SK-N-SH (cell line): Measurements from ENCODE around the gene ADPRHL1. TPM values are rescaled to one million over a fixed set of nuclear protein-coding genes. Genes with fewer than 3 reads are reported as not detected.

Experiments
- CTCF ChIA-PET: fragments of 300-600, 350-600 bp; formaldehyde crosslinking; extraction: SDS; loops from one replicate; lab custom pipeline; 2021; lab: Yijun Ruan, JAX
- POLR2A ChIA-PET: fragments of 350-600 bp; sonication (Branson Sonifier 250); formaldehyde crosslinking; extraction: SDS; loops from one replicate; lab custom pipeline; 2020; ENCODE audit warnings: antibody characterized with exemption, inconsistent platforms; lab: Yijun Ruan, JAX
- DNase-seq: peaks from one replicate; pipeline ENCODE4 v3.0.0; 2012
- H2AFZ ChIP-seq: fragments of 200-600 bp; sonication (generic); 2 replicates; pipeline ENCODE4 v1.8.1; 2016; ENCODE audit warnings: antibody characterized with exemption, mild to moderate bottlenecking, low read depth
- H3F3A ChIP-seq: fragments of 200-600 bp; sonication (generic); replicated peaks from 2 replicates; pipeline ENCODE3; 2016; ENCODE audit warnings: antibody characterized with exemption, mild to moderate bottlenecking; ENCODE audit not compliant: insufficient read depth
- H3K27ac ChIP-seq, 2 experiments: fragments of 200-500 bp in 1 of 2; fragments of 200-600 bp in 1 of 2; sonication (Bioruptor generic) in 1 of 2; sonication (generic), shearing (Covaris generic) in 1 of 2; 2 replicates each; pipeline versions ENCODE4 v1.5.1 to v1.6.1; 2014 to 2016; ENCODE audit warnings: low read depth in 2 of 2, inconsistent platforms in 1 of 2, low read length in 1 of 2, mild to moderate bottlenecking in 1 of 2, mixed read lengths in 1 of 2
- H3K27me3 ChIP-seq: fragments of 200-600 bp; sonication (generic), shearing (Covaris generic); 2 replicates; pipeline ENCODE4 v1.6.1; 2016; ENCODE audit warnings: mixed run types; ENCODE audit not compliant: insufficient read depth
- H3K36me3 ChIP-seq, 2 experiments: fragments of 200-500 bp in 1 of 2; fragments of 200-600 bp in 1 of 2; sonication (Bioruptor generic) in 1 of 2; sonication (generic) in 1 of 2; replicated peaks in 1 of 2; 2 replicates each; pipeline versions ENCODE3 to v1.5.1; 2014 to 2016; ENCODE audit warnings: low read length in 1 of 2, mild to moderate bottlenecking in 1 of 2; ENCODE audit not compliant: insufficient read depth in 2 of 2, control insufficient read depth in 1 of 2
- H3K4me1 ChIP-seq, 2 experiments: fragments of 200-500 bp in 1 of 2; fragments of 200-600 bp in 1 of 2; sonication (Bioruptor generic) in 1 of 2; sonication (generic), shearing (Covaris generic) in 1 of 2; 2 replicates each; pipeline versions ENCODE4 v1.5.1 to v1.6.1; 2014 to 2016; ENCODE audit warnings: low read depth in 1 of 2, low read length in 1 of 2, mixed run types in 1 of 2; ENCODE audit not compliant: insufficient read depth in 2 of 2, control insufficient read depth in 1 of 2
- H3K4me2 ChIP-seq: fragments of 200-600 bp; sonication (generic), shearing (Covaris generic); 2 replicates; pipeline ENCODE4 v1.6.1; 2017; ENCODE audit warnings: mixed run types
- H3K4me3 ChIP-seq, 2 experiments: fragments of 200-500 bp in 1 of 2; fragments of 200-600 bp in 1 of 2; sonication (Bioruptor generic) in 1 of 2; sonication (generic), shearing (Covaris generic) in 1 of 2; 2 replicates each; pipeline versions ENCODE4 v1.5.1 to v1.8.1; 2014 to 2016; ENCODE audit warnings: low read depth in 2 of 2, inconsistent platforms in 1 of 2, low read length in 1 of 2, mild to moderate bottlenecking in 1 of 2, mixed read lengths in 1 of 2, moderate library complexity in 1 of 2
- H3K79me2 ChIP-seq: fragments of 200-600 bp; sonication (generic); 2 replicates; pipeline ENCODE4 v1.8.1; 2017; ENCODE audit warnings: mild to moderate bottlenecking; ENCODE audit not compliant: insufficient read depth
- H3K9ac ChIP-seq: fragments of 200-600 bp; sonication (generic); 2 replicates; pipeline ENCODE4 v1.6.1; 2017; ENCODE audit warnings: mixed run types
- H3K9me2 ChIP-seq: fragments of 200-600 bp; sonication (generic); 2 replicates; pipeline ENCODE4 v1.6.1; 2017; ENCODE audit warnings: mixed run types
- H3K9me3 ChIP-seq: fragments of 200-600 bp; sonication (generic); 2 replicates; pipeline ENCODE4 v1.6.1; 2017; ENCODE audit warnings: mixed run types, mild to moderate bottlenecking, moderate library complexity
- H4K20me1 ChIP-seq: fragments of 200-600 bp; sonication (generic); 2 replicates; pipeline ENCODE4 v1.6.1; 2017; ENCODE audit warnings: mild to moderate bottlenecking, mixed run types; ENCODE audit not compliant: insufficient read depth
- ELF1 ChIP-seq: IDR thresholded peaks from 2 replicates; pipeline ENCODE4 v1.4.0; 2012
- EP300 ChIP-seq, 2 experiments: IDR thresholded peaks; 2 replicates each; pipeline versions ENCODE4 v1.4.0 to v1.6.1; 2012; ENCODE audit warnings: borderline replicate concordance in 1 of 2, low read depth in 1 of 2, low read length in 1 of 2
- EZH2phosphoT487 ChIP-seq: fragments of 200-600 bp; sonication (generic); IDR thresholded peaks from 2 replicates; pipeline ENCODE4 v1.6.1; 2017; ENCODE audit warnings: low read depth, mixed run types, mild to moderate bottlenecking, antibody characterized with exemption, moderate library complexity, borderline replicate concordance
- FOSL2 ChIP-seq: IDR thresholded peaks from 2 replicates; pipeline ENCODE4 v1.4.0; 2012; ENCODE audit warnings: low read depth, mild to moderate bottlenecking, moderate library complexity, borderline replicate concordance
- FOXJ3 ChIP-seq: sonication (generic); formaldehyde crosslinking; IDR thresholded peaks from 2 replicates; pipeline ENCODE4 v1.5.1; 2020; ENCODE audit warnings: mild to moderate bottlenecking, missing genetic modification reagents
- MAX ChIP-seq: IDR thresholded peaks from 2 replicates; pipeline ENCODE4 v1.4.0; 2012; ENCODE audit warnings: low read depth
- MEF2A ChIP-seq: IDR thresholded peaks from 2 replicates; pipeline ENCODE4 v1.4.0; 2012; ENCODE audit warnings: low read depth, borderline replicate concordance
- MXI1 ChIP-seq: IDR thresholded peaks from 2 replicates; pipeline ENCODE4 v1.6.1; 2012; ENCODE audit warnings: mild to moderate bottlenecking, low read depth, low read length, improper control_type of control experiment
- POLR2AphosphoS5 ChIP-seq: IDR thresholded peaks from 2 replicates; pipeline ENCODE4 v1.6.1; 2012; ENCODE audit warnings: low read depth, low read length
- RCOR1 ChIP-seq: fragments of 150-350 bp; IDR thresholded peaks from 2 replicates; pipeline ENCODE4 v1.6.1; 2017; ENCODE audit warnings: antibody characterized with exemption, low read length
- REST ChIP-seq: IDR thresholded peaks from 2 replicates; pipeline ENCODE4 v1.6.1; 2012; ENCODE audit warnings: mild to moderate bottlenecking, low read depth, low read length, moderate library complexity
- RFX5 ChIP-seq: IDR thresholded peaks from 2 replicates; pipeline ENCODE4 v1.6.1; 2012; ENCODE audit warnings: mild to moderate bottlenecking, improper control_type of control experiment, low read length
- RXRA ChIP-seq: IDR thresholded peaks from 2 replicates; pipeline ENCODE4 v1.4.0; 2012; ENCODE audit warnings: low read depth, mild to moderate bottlenecking, borderline replicate concordance
- TAF1 ChIP-seq: IDR thresholded peaks from 2 replicates; pipeline ENCODE4 v1.6.1; 2012; ENCODE audit warnings: low read depth, mild to moderate bottlenecking, low read length, moderate library complexity, borderline replicate concordance
- TCF12 ChIP-seq: IDR thresholded peaks from 2 replicates; pipeline ENCODE4 v1.4.0; 2012
- YY1 ChIP-seq: IDR thresholded peaks from 2 replicates; pipeline ENCODE4 v1.4.0; 2012; ENCODE audit warnings: low read depth, mild to moderate bottlenecking
- WGBS: methylation state at CpG from one replicate; pipeline ENCODE4 v1.1.6; 2017; ENCODE audit warnings: low lambda C conversion rate; 5-methylcytosine and 5-hydroxymethylcytosine counted together
- polyA plus RNA-seq, 3 experiments: library from polyadenylated mRNA; depleted of rRNA; stranded (reverse); fragments of >200 nt; gene quantifications; 2 replicates each; pipeline ENCODE4 v1.2.3, GENCODE V29; 2012

The ADPRHL1 gene
- polyA plus RNA-seq, 1 of the 3 experiments (the other 2 are of a cell fraction), result 1.0 TPM

- Histone ChIP-seq H3F3A (no peaks in the 10 kb centered on the region), H3K4me2 (no peak overlapping the region), H4K20me1 (no peaks in the 10 kb centered on the region), H3K9ac (no peak overlapping the region), H3K9me3 (no peaks in the 10 kb centered on the region), H3K79me2 (no peaks in the 10 kb centered on the region), H3K36me3 (peaks cover 0 to 10% of the 10 kb centered on the region in 2 experiments), H3K27ac (no peak overlapping the region), H3K4me1 (no peaks in the 10 kb centered on the region), H3K27me3 (no peaks in the 10 kb centered on the region), H3K9me2 (no peaks in the 10 kb centered on the region), H3K4me3 (no peak overlapping the region), H2AFZ (no peak overlapping the region)
- no peak for TF ChIP-seq MAX
- TF ChIP-seq YY1, result no peak
- no peak for TF ChIP-seq RCOR1
- no peak for TF ChIP-seq MEF2A
- TF ChIP-seq EP300 (IDR thresholded peaks at IDR 0.05; ENCODE audit: borderline replicate concordance in 1 of 2, low read depth in 1 of 2, low read length in 1 of 2), result no peak
- TF ChIP-seq RFX5, result no peak
- TF ChIP-seq REST, result no peak
- TF ChIP-seq FOXJ3 (CRISPR knock-in tag), result no peak
- TF ChIP-seq FOSL2, result no peak
- no peak for TF ChIP-seq RXRA
- no peak for TF ChIP-seq POLR2AphosphoS5
- no peak for TF ChIP-seq TCF12
- no peak for TF ChIP-seq EZH2phosphoT487
- TF ChIP-seq TAF1, result no peak
- no peak for DNase-seq
- CTCF ChIA-PET, result interaction anchor here (1.1 kb wide), 1 partner anchor 11 kb away, joined by 3 read pairs; the partner anchor contains the start of gene ADPRHL1
- 96% methylated on average over 10 of the region's 10 CpGs for WGBS
- POLR2A ChIA-PET, result no interaction called here
Observed at GRCh38 chr13:113442354-113442984, 10.8 kb downstream of the ADPRHL1 start.

- Histone ChIP-seq H3F3A (no peaks in the 10 kb centered on the region), H3K27ac (no peak overlapping the region), H3K36me3 (peaks cover 0 to 10% of the 10 kb centered on the region in 2 experiments), H4K20me1 (no peaks in the 10 kb centered on the region), H3K4me3 (no peak overlapping the region), H2AFZ (no peak overlapping the region), H3K4me1 (no peaks in the 10 kb centered on the region), H3K9ac (no peak overlapping the region), H3K9me3 (no peaks in the 10 kb centered on the region), H3K27me3 (no peaks in the 10 kb centered on the region), H3K9me2 (no peaks in the 10 kb centered on the region), H3K4me2 (no peak overlapping the region), H3K79me2 (no peaks in the 10 kb centered on the region)
- ChIA-PET POLR2A (no interaction called here), CTCF (interaction anchor here (1.1 kb wide), 1 partner anchor 12 kb away, joined by 3 read pairs; the partner anchor contains the start of gene ADPRHL1)
- DNase-seq, result no peak
- WGBS, result 95% methylated on average over 29 of the region's 29 CpGs
- TF ChIP-seq ELF1, result no peak
- no peak for TF ChIP-seq MXI1
- TF ChIP-seq RCOR1, result no peak
- no peak for TF ChIP-seq FOXJ3 (CRISPR knock-in tag)
Observed at GRCh38 chr13:113441661-113442060, 11.6 kb downstream of the ADPRHL1 start.
